ENCODE data around the gene C5orf63. TPM values are rescaled to one million over a fixed set of nuclear protein-coding genes. Genes with fewer than 3 reads are reported as not detected.

The C5orf63 gene
- total and polyA plus RNA-seq, 2 experiments from 2014 or later: 6.8 to 10.5 TPM

GRCh38 chr5:127011961-127012644 lies 61.2 kb downstream of the C5orf63 start:
- Histone ChIP-seq H3K27me3 (ENCODE audit: insufficient read depth) (no peaks in the 10 kb centered on the region), H3K79me2 (replicated peaks; ENCODE audit: insufficient read depth) (peaks cover 7% of the 10 kb centered on the region), H3K9me2 (ENCODE audit: insufficient read depth) (no peaks in the 10 kb centered on the region), H3K4me3 (no peak overlapping the region), H3K27ac (ENCODE audit: low read depth) (no peak overlapping the region), H3K4me2 (no peak overlapping the region), H3K4me1 (ENCODE audit: insufficient read depth) (no peaks in the 10 kb centered on the region; the same call in 1 of the 2 replicates), H4K20me1 (replicated peaks; ENCODE audit: insufficient read depth) (no peaks in the 10 kb centered on the region), H2AFZ (no peak overlapping the region), H3K36me3 (ENCODE audit: insufficient read depth) (no peaks in the 10 kb centered on the region), H3F3A (replicated peaks; ENCODE audit: low read depth) (no peaks in the 10 kb centered on the region)
- Mint-ChIP-seq H3K4me3 (no peak overlapping the region), H3K27me3 (ENCODE audit: insufficient read depth, low read depth, poor library complexity) (no peaks in the 10 kb centered on the region), H3K36me3 (ENCODE audit: low read depth) (no peaks in the 10 kb centered on the region), H3K4me1 (peaks cover 14% of the 10 kb centered on the region), H3K27ac (no peak overlapping the region), H3K9me3 (0 out of 3 replicates have a peak, but pooled peaks cover 2% of the 10 kb centered on the region)
- DNase-seq (ENCODE audit: low spot score) (no peak), ATAC-seq (no peak)
- TF ChIP-seq CTCF (conservative IDR thresholded peaks at IDR 0.05; ENCODE audit: low read depth in 2 of 2): no peak
- TF ChIP-seq REST (IDR thresholded peaks at IDR 0.05; ENCODE audit: unreplicated experiment): no peak
- no peak for TF ChIP-seq NANOG (IDR thresholded peaks at IDR 0.05; ENCODE audit: borderline replicate concordance)
- TF ChIP-seq POLR2AphosphoS5 (IDR thresholded peaks at IDR 0.05; ENCODE audit: low read depth): no peak
- TF ChIP-seq ZNF114 (CRISPR knock-in tag; IDR thresholded peaks at IDR 0.05): no peak
- TF ChIP-seq ETS1 (IDR thresholded peaks at IDR 0.05): no peak

- H3K4me3 Mint-ChIP-seq: no peak overlapping the region
- Histone ChIP-seq H3K79me2 (replicated peaks; ENCODE audit: insufficient read depth) (peaks cover 7% of the 10 kb centered on the region), H4K20me1 (replicated peaks; ENCODE audit: insufficient read depth) (no peaks in the 10 kb centered on the region), H2AFZ (no peak overlapping the region), H3K4me1 (ENCODE audit: insufficient read depth) (no peaks in the 10 kb centered on the region; the same call in 1 of the 2 replicates), H3K27ac (ENCODE audit: low read depth) (no peak overlapping the region), H3K36me3 (ENCODE audit: insufficient read depth) (no peaks in the 10 kb centered on the region), H3F3A (replicated peaks; ENCODE audit: low read depth) (no peaks in the 10 kb centered on the region), H3K27me3 (ENCODE audit: insufficient read depth) (no peaks in the 10 kb centered on the region), H3K9me2 (ENCODE audit: insufficient read depth) (no peaks in the 10 kb centered on the region), H3K4me3 (no peak overlapping the region), H3K4me2 (no peak overlapping the region)
- peaks cover 14% of the 10 kb centered on the region for H3K4me1 Mint-ChIP-seq
- no peak for ATAC-seq
- H3K9me3 Mint-ChIP-seq: no peaks in the 10 kb centered on the region
- no peaks in the 10 kb centered on the region for H3K27me3 Mint-ChIP-seq (ENCODE audit: insufficient read depth, low read depth, poor library complexity)
- H3K36me3 Mint-ChIP-seq (ENCODE audit: low read depth): no peaks in the 10 kb centered on the region
- no peak for DNase-seq (ENCODE audit: low spot score)
- H3K27ac Mint-ChIP-seq: no peak overlapping the region
- TF ChIP-seq EZH2 (IDR thresholded peaks at IDR 0.05; ENCODE audit: low read depth, unreplicated experiment): no peak
- TF ChIP-seq STAT1 (IDR thresholded peaks at IDR 0.05; ENCODE audit: unreplicated experiment): no peak
- TF ChIP-seq ZNF331 (CRISPR knock-in tag; IDR thresholded peaks at IDR 0.05; ENCODE audit: low read depth): no peak
- TF ChIP-seq EZH2phosphoT487 (IDR thresholded peaks at IDR 0.05; ENCODE audit: unreplicated experiment): no peak
- no peak for TF ChIP-seq ETS1 (IDR thresholded peaks at IDR 0.05)
- TF ChIP-seq REST (IDR thresholded peaks at IDR 0.05; ENCODE audit: unreplicated experiment): no peak
- TF ChIP-seq NANOG (IDR thresholded peaks at IDR 0.05; ENCODE audit: borderline replicate concordance): no peak
- TF ChIP-seq POLR2AphosphoS5 (IDR thresholded peaks at IDR 0.05; ENCODE audit: low read depth): no peak
Observed at GRCh38 chr5:127011153-127011552, 62.1 kb downstream of the C5orf63 start.
